GM12878 (cell line): ENCODE measurements around the gene WDR91. TPM values are rescaled to one million over a fixed set of nuclear protein-coding genes. Genes with fewer than 3 reads are reported as not detected.
"Not testable (repeated sequence)": the region's sequence is repeated elsewhere in the genome, so short reads cannot be mapped to it uniquely, and the experiment has no call there.

Experiments
- ATAC-seq: fragments of 200-7000 bp; cut with Tn5 transposase; 3 replicates; pipeline ENCODE4 v1.9.1; 2020; ENCODE audit warnings: mild to moderate bottlenecking, moderate library complexity
- BruUV-seq: library from RNA; stranded (reverse); fragments of 400-500 nt; replicated peaks from 2 replicates; lab custom pipeline; 2021; lab: Mats Ljungman, UMichigan
- CTCF ChIA-PET: fragments of 300-600 bp; sonication (Branson Sonifier 250); formaldehyde crosslinking; extraction: SDS; loops from one replicate; lab custom pipeline; 2021; ENCODE audit warnings: inconsistent platforms; lab: Yijun Ruan, JAX
- POLR2A ChIA-PET: fragments of 350-600 bp; formaldehyde crosslinking; extraction: SDS; loops from one replicate; lab custom pipeline; 2021; ENCODE audit warnings: inconsistent platforms; lab: Charles Lee
- RAD21 ChIA-PET: fragments of 300-600 bp; sonication (Branson Sonifier 250); formaldehyde crosslinking; loops from one replicate; lab custom pipeline; 2023; ENCODE audit warnings: antibody characterized with exemption; ENCODE audit not compliant: unreplicated experiment; lab: Charles Lee
- SMC1A ChIA-PET: fragments of 300-600 bp; sonication (Branson Sonifier 250); formaldehyde crosslinking; loops from one replicate; lab custom pipeline; 2023; ENCODE audit not compliant: unreplicated experiment, uncharacterized antibody; lab: Charles Lee
- DNase-seq: peaks from one replicate; pipeline ENCODE4 v3.0.0-alpha.2; 2011; ENCODE audit warnings: low read depth, low spot score
- FAIRE-seq: peaks from 3 replicates; lab custom pipeline; 2011; peaks lifted over from hg19 to GRCh38; lab: Jason Lieb, UNC
- H2AFZ ChIP-seq: 2 replicates; pipeline ENCODE4 v1.6.0; 2011; ENCODE audit warnings: low read depth, low read length, control low read depth; ENCODE audit not compliant: control insufficient read depth
- H3K27ac ChIP-seq: 2 replicates; pipeline ENCODE4 v1.5.1; 2011; ENCODE audit warnings: control low read depth; ENCODE audit not compliant: control insufficient read depth, insufficient read depth
- H3K27me3 ChIP-seq, 2 experiments: replicated peaks in 1 of 2; 2 replicates each; pipeline versions ENCODE4 v1.6.0 to v1.6.1; 2011; ENCODE audit warnings: low read length in 1 of 2; ENCODE audit not compliant: control insufficient read depth in 2 of 2, insufficient read depth in 2 of 2
- H3K36me3 ChIP-seq, 2 experiments: 2 replicates each; pipeline ENCODE4 v1.5.1; 2011; ENCODE audit warnings: low read length in 1 of 2; ENCODE audit not compliant: control insufficient read depth in 2 of 2, insufficient read depth in 2 of 2
- H3K4me1 ChIP-seq: 2 replicates; pipeline ENCODE4 v1.6.1; 2011; ENCODE audit warnings: mild to moderate bottlenecking, low read length, moderate library complexity, mixed read lengths; ENCODE audit not compliant: control insufficient read depth, insufficient read depth
- H3K4me2 ChIP-seq: 2 replicates; pipeline ENCODE4 v1.6.0; 2011; ENCODE audit warnings: control low read depth; ENCODE audit not compliant: control insufficient read depth, insufficient read depth
- H3K4me3 ChIP-seq: fragments of 200-600 bp; sonication (generic); 2 replicates; pipeline ENCODE4 v1.5.1; 2016
- H3K79me2 ChIP-seq: 2 replicates; pipeline ENCODE4 v1.6.0; 2011; ENCODE audit warnings: low read length; ENCODE audit not compliant: control insufficient read depth, insufficient read depth
- H3K9ac ChIP-seq: 2 replicates; pipeline ENCODE4 v1.8.0; 2011; ENCODE audit warnings: low read length, control low read depth, mixed read lengths; ENCODE audit not compliant: control insufficient read depth, insufficient read depth
- H3K9me3 ChIP-seq: replicated peaks from 3 replicates; pipeline ENCODE4 v1.5.1; 2011; ENCODE audit warnings: mild to moderate bottlenecking, low read length; ENCODE audit not compliant: control insufficient read depth, insufficient read depth
- H4K20me1 ChIP-seq: 2 replicates; pipeline ENCODE4 v1.6.0; 2011; ENCODE audit not compliant: control insufficient read depth, insufficient read depth
- ATF7 ChIP-seq: fragments of 450-650 bp; IDR thresholded peaks from 2 replicates; pipeline ENCODE4 v1.6.1; 2016; ENCODE audit warnings: low read depth, mild to moderate bottlenecking
- BHLHE40 ChIP-seq, 2 experiments: fragments of 450-650 bp in 1 of 2; IDR thresholded peaks; 2 replicates each; pipeline ENCODE4 v1.6.1; 2011 to 2017; ENCODE audit warnings: low read depth in 2 of 2, borderline replicate concordance in 1 of 2, improper control_type of control experiment in 1 of 2, low read length in 1 of 2, mild to moderate bottlenecking in 1 of 2
- HDAC6 ChIP-seq: fragments of 200-600 bp; sonication (generic); IDR thresholded peaks from one replicate; pipeline ENCODE4 v1.8.0; 2017; ENCODE audit warnings: antibody characterized with exemption; ENCODE audit not compliant: unreplicated experiment
- IKZF1 ChIP-seq: fragments of 450-650 bp; conservative IDR thresholded peaks from 2 replicates; pipeline ENCODE4 v1.6.1; 2017; ENCODE audit warnings: antibody characterized with exemption, mild to moderate bottlenecking
- IKZF2 ChIP-seq, 2 experiments: fragments of 450-650 bp; IDR thresholded peaks; 2 replicates each; pipeline ENCODE4 v1.6.1; 2017; ENCODE audit warnings: mild to moderate bottlenecking in 2 of 2, moderate library complexity in 2 of 2
- JUNB ChIP-seq: IDR thresholded peaks from 2 replicates; pipeline ENCODE4 v1.6.1; 2016; ENCODE audit warnings: antibody characterized with exemption, mild to moderate bottlenecking
- MTA3 ChIP-seq: IDR thresholded peaks from 2 replicates; pipeline ENCODE4 v1.6.1; 2012; ENCODE audit warnings: low read length, inconsistent platforms, borderline replicate concordance
- POLR2AphosphoS5 ChIP-seq: IDR thresholded peaks from 2 replicates; pipeline ENCODE4 v1.6.1; 2011; ENCODE audit warnings: mild to moderate bottlenecking, low read length, inconsistent platforms
- YY1 ChIP-seq: IDR thresholded peaks from 2 replicates; pipeline ENCODE4 v1.6.1; 2011; ENCODE audit warnings: low read depth, mild to moderate bottlenecking, low read length
- WGBS: methylation state at CpG from one replicate; pipeline ENCODE4 v1.1.6; 2016; ENCODE audit warnings: low lambda C conversion rate; ENCODE audit not compliant: insufficient replicate concordance, insufficient coverage; ENCODE audit errors: missing lambda C conversion rate; 5-methylcytosine and 5-hydroxymethylcytosine counted together
- in situ Hi-C: fragments of 300-500 bp; cut with MboI; formaldehyde crosslinking; loops from 9 replicates; pipeline ENCODE4 v1.14.3; 2018; ENCODE audit warnings: mixed read lengths
- intact Hi-C: fragments of 100-400 bp; cut with micrococcal nuclease; formaldehyde crosslinking; loops from one replicate; pipeline ENCODE4 v1.14.2; 2022; ENCODE audit not compliant: unreplicated experiment
- polyA plus RNA-seq, 11 experiments: library from polyadenylated mRNA; depleted of rRNA in 4 of 11; unstranded in 6 of 11; stranded (reverse) in 5 of 11; fragments of >200 nt; fragmentation: Nextera tagmentation in 4 of 11; fragmentation: Illumina TruSeq in 1 of 11; extraction: Ambion mirVana in 4 of 11; extraction: Trizol in 1 of 11; gene quantifications; 1 replicate in 1 of 11; 2 replicates in 10 of 11; pipeline versions ENCODE4 v1.2.1 to v1.2.3, GENCODE V29; 2011 to 2016; ENCODE audit warnings: inconsistent platforms in 2 of 11, missing spikeins in 2 of 11, low read depth in 1 of 11
- total RNA-seq, 4 experiments: library from RNA; depleted of rRNA in 3 of 4; stranded (reverse); fragments of >200 nt in 3 of 4; fragmentation: Illumina TruSeq in 1 of 4; extraction: Trizol in 1 of 4; gene quantifications; 2 replicates each; pipeline versions ENCODE4 v1.2.1 to v1.2.3, GENCODE V29; 2013 to 2021
- TF ChIP-seq, protein P1 (sequence below): fragments of 450-650 bp; IDR thresholded peaks from 2 replicates; pipeline ENCODE4 v1.6.1; 2016; ENCODE audit warnings: mild to moderate bottlenecking
- TF ChIP-seq, protein P2 (sequence below): IDR thresholded peaks from 2 replicates; pipeline ENCODE4 v1.6.1; 2011; ENCODE audit warnings: mild to moderate bottlenecking, low read depth, low read length, moderate library complexity; ENCODE audit not compliant: insufficient replicate concordance
- TF ChIP-seq, protein P3 (sequence below): fragments of 450-650 bp; IDR thresholded peaks from 2 replicates; pipeline ENCODE4 v1.6.1; 2016; ENCODE audit warnings: mild to moderate bottlenecking

The WDR91 gene
- total and polyA plus RNA-seq, 10 of the 15 experiments (the other 5 are each of a cell fraction or from before 2014, with no cell fraction given), result 7.6 to 83.3 (median 16.5) TPM

DNA sequence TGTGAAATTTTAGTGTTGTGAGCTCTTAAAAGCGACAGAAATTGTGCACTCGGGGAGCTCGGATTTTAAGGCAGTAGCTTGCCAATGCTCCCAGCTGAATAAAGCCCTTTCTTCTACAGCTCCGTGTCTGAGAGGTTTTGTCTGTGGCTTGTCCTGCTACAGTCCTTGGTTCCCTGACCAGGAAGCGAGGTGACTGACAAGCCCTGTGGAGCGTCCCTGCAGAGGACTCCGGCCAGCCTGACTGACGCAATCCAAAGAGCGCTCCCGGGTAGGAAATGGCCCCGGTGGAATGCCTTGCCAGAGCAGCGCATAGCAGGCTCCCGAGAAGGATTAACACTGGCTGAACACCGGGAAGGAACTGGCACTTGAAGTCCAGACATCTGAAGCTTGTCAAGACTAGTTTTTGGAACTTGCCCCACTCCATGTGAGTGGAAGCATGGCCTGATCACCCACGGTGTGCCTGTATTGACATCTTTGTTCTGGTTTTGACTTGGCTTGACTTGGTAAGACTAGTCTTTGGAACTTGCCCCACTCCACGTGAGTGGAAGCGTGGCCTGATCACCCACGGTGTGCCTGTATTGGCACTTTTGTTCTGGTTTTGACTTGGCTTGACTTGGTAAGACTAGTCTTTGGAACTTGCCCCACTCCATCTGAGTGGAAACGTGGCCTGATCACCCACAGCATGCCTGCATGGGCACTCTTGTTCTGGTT lies 39.6 kb downstream of the WDR91 start:
- peak overlapping the region; percentile 81 for H3K4me3 ChIP-seq
- peak overlapping the region; percentile 96 for H3K27ac ChIP-seq
- H2AFZ ChIP-seq, result peak overlapping the region; percentile 81
- H3K9me3 ChIP-seq, DNase-seq, H4K20me1 ChIP-seq, H3K27me3 ChIP-seq, FAIRE-seq, in situ Hi-C loops: not testable (repeated sequence)
- 0% methylated on average over 19 of the region's 19 CpGs for WGBS
- H3K4me2 ChIP-seq, result peak overlapping the region; percentile 77
- ChIA-PET SMC1A (interaction anchor here (0.9 to 13.1 kb wide), 19 partner anchors 11 to 539 kb away, joined by 3 to 158 read pairs (median 7); partner anchors contain the start of genes AGBL3, TMEM140 and WDR91), RAD21 (interaction anchor here (0.8 to 11.6 kb wide), 22 partner anchors 8 to 538 kb away, joined by 3 to 151 read pairs (median 4); partner anchors contain the start of genes AGBL3, TMEM140 and WDR91), POLR2A (interaction anchor here (1.0 to 15.9 kb wide), 9 partner anchors 12 to 523 kb away, joined by 3 to 169 read pairs (median 38); partner anchors contain the start of genes AGBL3, TMEM140 and WDR91), CTCF (interaction anchor here (1.0 to 12.2 kb wide), 13 partner anchors 11 to 536 kb away, joined by 3 to 157 read pairs (median 4); partner anchors contain the start of genes AGBL3, TMEM140 and WDR91)
- H3K9ac ChIP-seq, result peak overlapping the region; percentile 73
- H3K4me1 ChIP-seq, result peaks cover 21% of the 10 kb centered on the region
- peaks cover 79% of the 10 kb centered on the region for H3K79me2 ChIP-seq
- intact Hi-C loops, result loop anchor here (1.0 to 5.0 kb wide), 5 partner anchors 15 to 539 kb away; partner anchors contain the start of genes AGBL3 and BPGM
- peak; percentile 37 for TF ChIP-seq ATF7
- TF ChIP-seq, protein P1, sequence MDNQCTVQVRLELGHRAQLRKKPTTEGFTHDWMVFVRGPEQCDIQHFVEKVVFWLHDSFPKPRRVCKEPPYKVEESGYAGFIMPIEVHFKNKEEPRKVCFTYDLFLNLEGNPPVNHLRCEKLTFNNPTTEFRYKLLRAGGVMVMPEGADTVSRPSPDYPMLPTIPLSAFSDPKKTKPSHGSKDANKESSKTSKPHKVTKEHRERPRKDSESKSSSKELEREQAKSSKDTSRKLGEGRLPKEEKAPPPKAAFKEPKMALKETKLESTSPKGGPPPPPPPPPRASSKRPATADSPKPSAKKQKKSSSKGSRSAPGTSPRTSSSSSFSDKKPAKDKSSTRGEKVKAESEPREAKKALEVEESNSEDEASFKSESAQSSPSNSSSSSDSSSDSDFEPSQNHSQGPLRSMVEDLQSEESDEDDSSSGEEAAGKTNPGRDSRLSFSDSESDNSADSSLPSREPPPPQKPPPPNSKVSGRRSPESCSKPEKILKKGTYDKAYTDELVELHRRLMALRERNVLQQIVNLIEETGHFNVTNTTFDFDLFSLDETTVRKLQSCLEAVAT, result peak; percentile 60; the same call in 1 of the 2 replicates
- peak in 1 of 2 experiments; percentile 8; a peak in 1 of 4 replicates for TF ChIP-seq IKZF2 (IDR thresholded peaks at IDR 0.05)
- peak; percentile 53; the same call in 1 of the 2 replicates for TF ChIP-seq POLR2AphosphoS5
- TF ChIP-seq YY1, result 0 out of 2 replicates have a peak, but pooled peaks have one; percentile 54
- TF ChIP-seq MTA3, result 0 out of 2 replicates have a peak, but pooled peaks have one; percentile 29
- TF ChIP-seq BHLHE40 (IDR thresholded peaks at IDR 0.05; ENCODE audit: borderline replicate concordance in 1 of 2, low read depth in 2 of 2, low read length in 1 of 2), result peak in 1 of 2 experiments; percentile 61; a peak in 2 of 4 replicates
- TF ChIP-seq, protein P2, sequence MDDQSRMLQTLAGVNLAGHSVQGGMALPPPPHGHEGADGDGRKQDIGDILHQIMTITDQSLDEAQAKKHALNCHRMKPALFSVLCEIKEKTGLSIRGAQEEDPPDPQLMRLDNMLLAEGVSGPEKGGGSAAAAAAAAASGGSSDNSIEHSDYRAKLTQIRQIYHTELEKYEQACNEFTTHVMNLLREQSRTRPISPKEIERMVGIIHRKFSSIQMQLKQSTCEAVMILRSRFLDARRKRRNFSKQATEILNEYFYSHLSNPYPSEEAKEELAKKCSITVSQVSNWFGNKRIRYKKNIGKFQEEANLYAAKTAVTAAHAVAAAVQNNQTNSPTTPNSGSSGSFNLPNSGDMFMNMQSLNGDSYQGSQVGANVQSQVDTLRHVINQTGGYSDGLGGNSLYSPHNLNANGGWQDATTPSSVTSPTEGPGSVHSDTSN, result peak; percentile 47
- TF ChIP-seq, protein P3, sequence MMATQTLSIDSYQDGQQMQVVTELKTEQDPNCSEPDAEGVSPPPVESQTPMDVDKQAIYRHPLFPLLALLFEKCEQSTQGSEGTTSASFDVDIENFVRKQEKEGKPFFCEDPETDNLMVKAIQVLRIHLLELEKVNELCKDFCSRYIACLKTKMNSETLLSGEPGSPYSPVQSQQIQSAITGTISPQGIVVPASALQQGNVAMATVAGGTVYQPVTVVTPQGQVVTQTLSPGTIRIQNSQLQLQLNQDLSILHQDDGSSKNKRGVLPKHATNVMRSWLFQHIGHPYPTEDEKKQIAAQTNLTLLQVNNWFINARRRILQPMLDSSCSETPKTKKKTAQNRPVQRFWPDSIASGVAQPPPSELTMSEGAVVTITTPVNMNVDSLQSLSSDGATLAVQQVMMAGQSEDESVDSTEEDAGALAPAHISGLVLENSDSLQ, result peak; percentile 77
- TF ChIP-seq JUNB, result peak; percentile 32; the same call in 1 of the 2 replicates
- TF ChIP-seq IKZF1, result peak; percentile 43
- TF ChIP-seq HDAC6, result peak; percentile 13
- ATAC-seq, result peak; percentile 29
- H3K36me3 ChIP-seq, result peaks cover 17 to 21% of the 10 kb centered on the region in 2 experiments
- TSS peak; percentile 71 for BruUV-seq
